ENCODE results near the gene CNIH1. TPM values are rescaled to one million over a fixed set of nuclear protein-coding genes. Genes with fewer than 3 reads are reported as not detected.

CNIH1 gene
- total and polyA plus RNA-seq, 4 donors: 44.1 to 145 (median 85.7) TPM

DNA sequence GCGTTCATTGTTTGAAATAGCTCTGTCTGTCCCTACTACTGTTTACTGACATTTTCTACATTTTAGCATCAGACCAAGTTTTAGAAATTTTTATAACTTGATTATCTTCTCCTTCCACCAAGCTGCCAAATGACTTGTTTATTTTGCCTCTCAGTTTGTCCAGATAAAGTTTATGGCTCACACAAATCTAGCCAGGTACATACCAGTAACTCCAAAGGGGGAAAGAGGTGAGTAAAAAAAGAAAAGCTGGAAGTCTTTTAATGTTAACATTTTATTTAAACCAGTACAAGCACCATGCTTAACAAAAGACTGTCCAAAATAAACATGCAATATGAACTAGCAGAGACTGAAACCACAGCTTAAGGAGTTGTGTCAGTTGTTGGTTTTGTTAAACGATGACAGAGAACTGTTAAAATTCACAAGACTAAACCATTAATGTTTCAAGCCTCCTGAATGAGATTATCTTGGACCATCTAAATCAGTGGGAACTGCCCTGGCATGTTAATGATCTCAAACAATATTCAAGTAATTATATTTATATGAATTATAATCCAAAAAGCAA is 33.1 kb upstream of the CNIH1 start:
- H3K4me1 ChIP-seq (ENCODE audit: control insufficient read depth in 5 of 5, insufficient read depth in 5 of 5, low read length in 5 of 5): peaks cover 0 to 8% (median 5%) of the 10 kb centered on the region in 5 donors
- no peaks in the 10 kb centered on the region for H3K27me3 ChIP-seq (ENCODE audit: control insufficient read depth in 3 of 3, insufficient read depth in 3 of 3, low read length in 2 of 3)
- WGBS, 2 donors: 69 to 83% methylated on average over 2 of the region's 2 CpGs
- no peak for DNase-seq
- H3K27ac ChIP-seq (ENCODE audit: low read depth in 1 of 2, low read length in 1 of 2): no peak overlapping the region
- ATAC-seq (ENCODE audit: insufficient read depth, low FRiP score): no peak
- peaks cover 1 to 14% (median 5%) of the 10 kb centered on the region in 4 donors for H3K36me3 ChIP-seq (ENCODE audit: control insufficient read depth in 4 of 4, insufficient read depth in 4 of 4, low read length in 4 of 4)
- H3K9ac ChIP-seq (ENCODE audit: insufficient read depth in 1 of 2, low read length in 2 of 2): no peak overlapping the region
- H3K9me3 ChIP-seq (ENCODE audit: control insufficient read depth in 4 of 4, insufficient read depth in 3 of 4, low read length in 3 of 4): no peaks in the 10 kb centered on the region
- TF ChIP-seq, protein P1, sequence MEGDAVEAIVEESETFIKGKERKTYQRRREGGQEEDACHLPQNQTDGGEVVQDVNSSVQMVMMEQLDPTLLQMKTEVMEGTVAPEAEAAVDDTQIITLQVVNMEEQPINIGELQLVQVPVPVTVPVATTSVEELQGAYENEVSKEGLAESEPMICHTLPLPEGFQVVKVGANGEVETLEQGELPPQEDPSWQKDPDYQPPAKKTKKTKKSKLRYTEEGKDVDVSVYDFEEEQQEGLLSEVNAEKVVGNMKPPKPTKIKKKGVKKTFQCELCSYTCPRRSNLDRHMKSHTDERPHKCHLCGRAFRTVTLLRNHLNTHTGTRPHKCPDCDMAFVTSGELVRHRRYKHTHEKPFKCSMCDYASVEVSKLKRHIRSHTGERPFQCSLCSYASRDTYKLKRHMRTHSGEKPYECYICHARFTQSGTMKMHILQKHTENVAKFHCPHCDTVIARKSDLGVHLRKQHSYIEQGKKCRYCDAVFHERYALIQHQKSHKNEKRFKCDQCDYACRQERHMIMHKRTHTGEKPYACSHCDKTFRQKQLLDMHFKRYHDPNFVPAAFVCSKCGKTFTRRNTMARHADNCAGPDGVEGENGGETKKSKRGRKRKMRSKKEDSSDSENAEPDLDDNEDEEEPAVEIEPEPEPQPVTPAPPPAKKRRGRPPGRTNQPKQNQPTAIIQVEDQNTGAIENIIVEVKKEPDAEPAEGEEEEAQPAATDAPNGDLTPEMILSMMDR (IDR thresholded peaks at IDR 0.05; ENCODE audit: control extremely low read depth, extremely low read depth): no peak
- H3K4me3 ChIP-seq: no peak overlapping the region

DNA sequence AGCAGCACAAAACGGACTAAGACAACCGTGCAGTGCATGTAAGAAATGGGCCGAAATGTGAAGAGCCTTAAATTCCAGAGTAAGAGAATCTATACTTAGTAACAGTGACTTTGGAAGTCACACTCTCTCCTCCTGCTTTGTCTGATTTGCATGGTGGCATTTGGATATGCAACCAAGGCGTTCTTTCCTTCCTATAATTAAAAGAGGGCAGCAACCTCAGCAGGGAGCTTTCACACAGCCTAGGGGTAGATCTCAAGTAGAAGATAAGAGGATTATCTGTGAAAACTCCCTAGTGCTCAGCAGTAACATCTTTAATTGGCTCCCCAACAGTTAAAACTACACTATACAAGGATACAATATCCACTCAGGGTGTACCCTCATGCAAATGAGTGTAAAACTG is 31.1 kb upstream of the CNIH1 start:
- no peak overlapping the region for H3K9ac ChIP-seq (ENCODE audit: insufficient read depth in 1 of 2, low read length in 2 of 2)
- H3K27ac ChIP-seq (ENCODE audit: low read depth in 1 of 2, low read length in 1 of 2): no peak overlapping the region
- no peaks in the 10 kb centered on the region for H3K27me3 ChIP-seq (ENCODE audit: control insufficient read depth in 3 of 3, insufficient read depth in 3 of 3, low read length in 2 of 3)
- no peaks in the 10 kb centered on the region for H3K9me3 ChIP-seq (ENCODE audit: control insufficient read depth in 4 of 4, insufficient read depth in 3 of 4, low read length in 3 of 4)
- H3K4me1 ChIP-seq (ENCODE audit: control insufficient read depth in 5 of 5, insufficient read depth in 5 of 5, low read length in 5 of 5): peaks cover 0 to 8% (median 5%) of the 10 kb centered on the region in 5 donors
- TF ChIP-seq, protein P1 (IDR thresholded peaks at IDR 0.05; ENCODE audit: control extremely low read depth, extremely low read depth): no peak
- H3K36me3 ChIP-seq (ENCODE audit: control insufficient read depth in 4 of 4, insufficient read depth in 4 of 4, low read length in 4 of 4): peaks cover 0 to 2% (median under 1%) of the 10 kb centered on the region in 4 donors
- no peak overlapping the region for H3K4me3 ChIP-seq
- no peak for DNase-seq
- 95% methylated on average over 4 of the region's 4 CpGs for WGBS, 2 donors
- ATAC-seq (ENCODE audit: insufficient read depth, low FRiP score): no peak

- no peaks in the 10 kb centered on the region for H3K27me3 ChIP-seq (ENCODE audit: control insufficient read depth in 3 of 3, insufficient read depth in 3 of 3, low read length in 2 of 3)
- WGBS, 2 donors: 86 to 90% methylated on average over 4 of the region's 4 CpGs
- ATAC-seq (ENCODE audit: insufficient read depth, low FRiP score) (no peak), DNase-seq (no peak)
- H3K9ac ChIP-seq (ENCODE audit: insufficient read depth in 1 of 2, low read length in 2 of 2): no peak overlapping the region
- peaks cover 0 to 2% (median under 1%) of the 10 kb centered on the region in 4 donors for H3K36me3 ChIP-seq (ENCODE audit: control insufficient read depth in 4 of 4, insufficient read depth in 4 of 4, low read length in 4 of 4)
- H3K27ac ChIP-seq (ENCODE audit: low read depth in 1 of 2, low read length in 1 of 2): no peak overlapping the region
- peaks cover 0 to 8% (median 5%) of the 10 kb centered on the region in 5 donors for H3K4me1 ChIP-seq (ENCODE audit: control insufficient read depth in 5 of 5, insufficient read depth in 5 of 5, low read length in 5 of 5)
- no peak overlapping the region for H3K4me3 ChIP-seq
- TF ChIP-seq, protein P1 (IDR thresholded peaks at IDR 0.05; ENCODE audit: control extremely low read depth, extremely low read depth): no peak
- H3K9me3 ChIP-seq (ENCODE audit: control insufficient read depth in 4 of 4, insufficient read depth in 3 of 4, low read length in 3 of 4): no peaks in the 10 kb centered on the region
Observed at GRCh38 chr14:54471641-54472040, 30.5 kb upstream of the CNIH1 start.

DNA sequence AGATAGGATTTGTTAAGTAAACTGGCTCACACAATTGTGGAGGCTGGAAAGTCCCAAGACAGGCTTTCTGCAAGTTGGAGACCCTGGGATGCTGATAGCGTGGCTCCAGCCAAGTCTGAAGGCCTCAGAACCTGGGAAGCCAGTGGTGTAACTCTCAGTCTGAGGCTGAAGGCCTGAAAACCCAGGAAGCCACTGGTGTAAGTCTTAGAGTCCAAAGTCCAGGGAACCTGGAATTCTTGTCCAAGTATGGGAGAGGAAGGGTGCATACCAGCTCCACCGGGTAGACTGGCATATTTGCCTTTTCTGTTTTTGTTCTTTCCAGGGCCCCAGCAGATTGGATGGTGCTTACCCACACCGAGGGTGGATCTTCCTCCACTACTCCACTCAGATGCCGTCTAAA is 29.5 kb upstream of the CNIH1 start:
- ATAC-seq (ENCODE audit: insufficient read depth, low FRiP score) (no peak), DNase-seq (no peak)
- peaks cover 0 to 8% (median 2%) of the 10 kb centered on the region in 5 donors for H3K4me1 ChIP-seq (ENCODE audit: control insufficient read depth in 5 of 5, insufficient read depth in 5 of 5, low read length in 5 of 5)
- no peaks in the 10 kb centered on the region for H3K27me3 ChIP-seq (ENCODE audit: control insufficient read depth in 3 of 3, insufficient read depth in 3 of 3, low read length in 2 of 3)
- no peaks in the 10 kb centered on the region for H3K9me3 ChIP-seq (ENCODE audit: control insufficient read depth in 4 of 4, insufficient read depth in 3 of 4, low read length in 3 of 4)
- WGBS, 2 donors: 92 to 95% methylated on average over 4 of the region's 4 CpGs
- peaks cover 0 to 2% (median under 1%) of the 10 kb centered on the region in 4 donors for H3K36me3 ChIP-seq (ENCODE audit: control insufficient read depth in 4 of 4, insufficient read depth in 4 of 4, low read length in 4 of 4)
- no peak overlapping the region for H3K9ac ChIP-seq (ENCODE audit: insufficient read depth in 1 of 2, low read length in 2 of 2)
- TF ChIP-seq, protein P1 (IDR thresholded peaks at IDR 0.05; ENCODE audit: control extremely low read depth, extremely low read depth): no peak
- H3K27ac ChIP-seq (ENCODE audit: low read depth in 1 of 2, low read length in 1 of 2): no peak overlapping the region
- no peak overlapping the region for H3K4me3 ChIP-seq
